ENCODE measurements around the gene BSG. TPM values are rescaled to one million over a fixed set of nuclear protein-coding genes. Genes with fewer than 3 reads are reported as not detected.

BSG gene
- total RNA-seq, 1 donor from 2014 or later, result 816 TPM

DNA sequence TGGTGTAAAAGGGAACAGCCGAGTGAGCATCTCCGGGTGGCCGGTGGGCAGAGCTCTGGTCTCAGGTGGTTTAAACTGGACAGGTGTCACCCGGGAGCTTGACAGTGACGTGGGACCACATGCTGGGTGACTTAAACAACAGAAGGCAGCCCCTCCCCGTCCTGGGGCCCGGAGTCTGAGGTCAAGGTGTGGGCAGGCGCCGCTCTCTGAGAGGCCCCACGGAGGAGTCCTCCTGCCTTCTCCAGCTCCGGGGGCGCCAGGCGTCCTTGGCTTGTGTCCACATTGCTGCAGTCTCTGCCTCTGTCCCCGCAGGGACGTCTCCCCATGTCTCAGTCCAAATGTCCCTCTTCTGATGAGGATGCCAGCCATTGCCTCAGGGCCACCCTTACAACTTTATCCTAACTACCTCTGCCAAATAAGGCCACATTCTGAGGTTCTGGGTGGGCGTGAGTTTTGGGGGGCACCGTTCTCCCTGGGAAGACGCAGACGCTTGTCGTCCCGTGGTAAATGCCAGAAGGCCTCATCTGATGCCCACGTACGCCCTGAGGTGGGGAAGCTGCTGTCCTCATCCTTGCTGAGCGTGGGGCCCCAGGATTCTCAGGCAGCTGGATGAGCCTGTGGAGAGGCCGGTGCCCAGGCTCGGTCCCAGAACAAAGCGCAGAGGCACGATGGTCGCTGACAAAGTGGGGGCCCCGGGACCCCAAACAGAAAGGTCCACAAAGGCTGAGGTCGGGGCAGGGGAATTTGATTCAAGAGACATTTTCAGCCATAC is 15.6 kb upstream of the BSG start:
- peaks cover 15% of the 10 kb centered on the region for H3K4me1 Mint-ChIP-seq (ENCODE audit: unreplicated experiment)
- no peak overlapping the region for H3K27ac Mint-ChIP-seq (ENCODE audit: unreplicated experiment)
- H3K36me3 Mint-ChIP-seq (ENCODE audit: unreplicated experiment), result no peaks in the 10 kb centered on the region
- no peak overlapping the region for H3K4me3 Mint-ChIP-seq (ENCODE audit: unreplicated experiment)
- H3K27me3 Mint-ChIP-seq (ENCODE audit: unreplicated experiment), result no peaks in the 10 kb centered on the region
- no peaks in the 10 kb centered on the region for H3K9me3 Mint-ChIP-seq (ENCODE audit: unreplicated experiment)
- DNase-seq (ENCODE audit: extremely low spot score, unreplicated experiment), result no peak
- TF ChIP-seq CTCF (IDR thresholded peaks at IDR 0.05), result no peak

DNA sequence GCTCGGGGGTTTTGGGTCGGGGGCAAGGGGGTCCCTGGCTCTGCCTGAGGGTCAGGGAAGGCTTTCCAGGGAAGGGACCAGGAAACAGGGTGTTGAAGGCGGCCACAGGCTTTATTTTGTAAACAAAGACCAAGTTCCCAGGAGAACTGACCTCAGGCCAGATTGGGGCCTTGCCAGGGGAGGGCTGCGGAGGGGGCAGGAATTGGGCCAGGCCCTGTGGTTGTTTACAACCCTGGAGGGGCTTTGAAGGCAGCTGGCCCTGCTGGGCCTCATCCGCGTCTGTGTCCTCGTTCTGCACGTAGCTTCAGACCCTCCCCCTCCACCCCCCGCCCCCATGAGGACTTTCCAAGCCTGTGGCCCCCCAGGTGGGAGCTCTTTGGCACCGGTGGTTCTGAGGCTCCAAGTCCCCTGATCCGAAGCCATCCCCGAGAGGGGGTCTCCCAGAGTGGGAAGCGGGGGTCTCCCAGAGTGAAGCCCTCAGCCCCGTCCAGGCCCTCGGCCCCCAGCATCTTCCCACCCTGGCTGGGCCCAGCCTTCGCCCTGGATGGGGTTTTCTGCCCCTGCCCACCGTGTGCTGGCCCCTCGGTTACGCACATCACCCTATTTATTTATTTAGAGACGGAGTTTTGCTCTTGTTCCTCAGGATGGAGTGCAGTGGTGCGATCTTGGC is 13.5 kb upstream of the BSG start:
- Mint-ChIP-seq H3K27me3 (ENCODE audit: unreplicated experiment) (no peaks in the 10 kb centered on the region), H3K27ac (ENCODE audit: unreplicated experiment) (no peak overlapping the region), H3K4me1 (ENCODE audit: unreplicated experiment) (peaks cover 15% of the 10 kb centered on the region), H3K4me3 (ENCODE audit: unreplicated experiment) (no peak overlapping the region), H3K36me3 (ENCODE audit: unreplicated experiment) (no peaks in the 10 kb centered on the region), H3K9me3 (ENCODE audit: unreplicated experiment) (no peaks in the 10 kb centered on the region)
- peak; percentile 82 for DNase-seq (ENCODE audit: extremely low spot score, unreplicated experiment)
- TF ChIP-seq CTCF (IDR thresholded peaks at IDR 0.05), result no peak

GRCh38 chr19:560121-560520 is 12.3 kb upstream of the BSG start:
- Mint-ChIP-seq H3K9me3 (ENCODE audit: unreplicated experiment) (no peaks in the 10 kb centered on the region), H3K27ac (ENCODE audit: unreplicated experiment) (no peak overlapping the region), H3K4me1 (ENCODE audit: unreplicated experiment) (peaks cover 15% of the 10 kb centered on the region), H3K4me3 (ENCODE audit: unreplicated experiment) (no peak overlapping the region), H3K27me3 (ENCODE audit: unreplicated experiment) (no peaks in the 10 kb centered on the region), H3K36me3 (ENCODE audit: unreplicated experiment) (no peaks in the 10 kb centered on the region)
- no peak for DNase-seq (ENCODE audit: extremely low spot score, unreplicated experiment)
- no peak for TF ChIP-seq CTCF (IDR thresholded peaks at IDR 0.05)

DNA sequence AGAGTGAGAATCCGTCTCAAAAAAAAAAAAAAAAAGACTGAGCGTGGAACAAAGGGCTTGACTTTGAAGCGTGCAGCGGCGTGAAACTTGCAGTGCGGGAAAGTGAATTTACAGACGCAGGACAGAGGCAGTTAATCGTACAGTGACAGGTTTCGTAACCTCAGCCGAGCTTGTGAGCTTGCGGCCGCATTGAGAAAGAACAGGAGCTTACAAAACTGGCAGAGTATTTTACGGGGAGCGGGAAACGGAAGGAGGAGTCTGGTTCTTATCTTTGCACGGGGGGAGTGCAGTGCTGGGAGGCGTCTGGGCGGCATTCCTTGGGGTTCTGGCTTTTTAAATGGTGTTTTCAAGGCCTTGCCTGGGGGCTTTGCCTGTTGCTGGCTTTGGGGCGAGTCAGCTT is 6.0 kb upstream of the BSG start:
- no peak for DNase-seq (ENCODE audit: extremely low spot score, unreplicated experiment)
- Mint-ChIP-seq H3K36me3 (ENCODE audit: unreplicated experiment) (no peaks in the 10 kb centered on the region), H3K27me3 (ENCODE audit: unreplicated experiment) (no peaks in the 10 kb centered on the region), H3K4me1 (ENCODE audit: unreplicated experiment) (peaks cover 7% of the 10 kb centered on the region), H3K27ac (ENCODE audit: unreplicated experiment) (no peak overlapping the region), H3K9me3 (ENCODE audit: unreplicated experiment) (no peaks in the 10 kb centered on the region), H3K4me3 (ENCODE audit: unreplicated experiment) (no peak overlapping the region)
- TF ChIP-seq CTCF (IDR thresholded peaks at IDR 0.05), result no peak

- no peaks in the 10 kb centered on the region for H3K9me3 Mint-ChIP-seq (ENCODE audit: unreplicated experiment)
- H3K4me1 Mint-ChIP-seq (ENCODE audit: unreplicated experiment), result peaks cover 11% of the 10 kb centered on the region
- H3K36me3 Mint-ChIP-seq (ENCODE audit: unreplicated experiment), result no peaks in the 10 kb centered on the region
- H3K27ac Mint-ChIP-seq (ENCODE audit: unreplicated experiment), result no peak overlapping the region
- no peak for DNase-seq (ENCODE audit: extremely low spot score, unreplicated experiment)
- TF ChIP-seq CTCF (IDR thresholded peaks at IDR 0.05), result no peak
- no peaks in the 10 kb centered on the region for H3K27me3 Mint-ChIP-seq (ENCODE audit: unreplicated experiment)
- H3K4me3 Mint-ChIP-seq (ENCODE audit: unreplicated experiment), result no peak overlapping the region
These were observed 5.6 kb upstream of the BSG start for GRCh38 chr19:566844-567243.
